Stimulated activated naive CD8-positive, alpha-beta T cell treated with anti-CD3 and anti-CD28 coated beads, Interleukin-15, Interleukin-2, amounts not matched to agents 100 ng/mL and 50 ng/mL, for 24 hours (primary cell): Measurements from ENCODE around the gene BEGAIN.

Experiments used
- H3K27ac Mint-ChIP-seq: one replicate; pipeline ENCODE4 v1.8.0; 2021; ENCODE audit warnings: mild to moderate bottlenecking, mixed read lengths
- H3K27me3 Mint-ChIP-seq: one replicate; pipeline ENCODE4 v1.8.0; 2021; ENCODE audit warnings: mixed read lengths
- H3K36me3 Mint-ChIP-seq: one replicate; pipeline ENCODE4 v1.8.0; 2021; ENCODE audit warnings: low read depth, mixed read lengths
- H3K4me1 Mint-ChIP-seq: one replicate; pipeline ENCODE4 v1.8.0; 2021; ENCODE audit warnings: low read depth, mixed read lengths
- H3K4me3 Mint-ChIP-seq: one replicate; pipeline ENCODE4 v1.8.0; 2021; ENCODE audit warnings: mild to moderate bottlenecking, mixed read lengths
- H3K9me3 Mint-ChIP-seq: one replicate; pipeline ENCODE4 v1.8.0; 2021; ENCODE audit warnings: mixed read lengths

BEGAIN gene

GRCh38 chr14:100504372-100505078 lies 82.7 kb downstream of the BEGAIN start:
- peaks cover 7% of the 10 kb centered on the region for H3K4me1 Mint-ChIP-seq
- H3K36me3 Mint-ChIP-seq: peaks cover 19% of the 10 kb centered on the region
- no peaks in the 10 kb centered on the region for H3K27me3 Mint-ChIP-seq
- H3K4me3 Mint-ChIP-seq: no peak overlapping the region
- peaks cover 6% of the 10 kb centered on the region for H3K9me3 Mint-ChIP-seq
- no peak overlapping the region for H3K27ac Mint-ChIP-seq

GRCh38 chr14:100503251-100503650 lies 84.0 kb downstream of the BEGAIN start:
- H3K4me1 Mint-ChIP-seq: peaks cover 7% of the 10 kb centered on the region
- no peak overlapping the region for H3K4me3 Mint-ChIP-seq
- no peak overlapping the region for H3K27ac Mint-ChIP-seq
- H3K27me3 Mint-ChIP-seq: no peaks in the 10 kb centered on the region
- H3K9me3 Mint-ChIP-seq: peaks cover 6% of the 10 kb centered on the region
- H3K36me3 Mint-ChIP-seq: peaks cover 19% of the 10 kb centered on the region

- Mint-ChIP-seq H3K27ac (no peak overlapping the region), H3K4me1 (peaks cover 4% of the 10 kb centered on the region), H3K36me3 (peaks cover 19% of the 10 kb centered on the region), H3K4me3 (no peak overlapping the region), H3K9me3 (peaks cover 6% of the 10 kb centered on the region), H3K27me3 (no peaks in the 10 kb centered on the region)
Measured at GRCh38 chr14:100502622-100503220, 84.5 kb downstream of the BEGAIN start.

- Mint-ChIP-seq H3K4me3 (no peak overlapping the region), H3K4me1 (no peaks in the 10 kb centered on the region), H3K27ac (no peak overlapping the region)
Measured at GRCh38 chr14:100500128-100500527, 87.1 kb downstream of the BEGAIN start.

GRCh38 chr14:100498068-100498467 lies 89.1 kb downstream of the BEGAIN start:
- Mint-ChIP-seq H3K27ac (no peak overlapping the region), H3K36me3 (no peaks in the 10 kb centered on the region), H3K4me1 (no peaks in the 10 kb centered on the region), H3K27me3 (no peaks in the 10 kb centered on the region), H3K4me3 (no peak overlapping the region), H3K9me3 (no peaks in the 10 kb centered on the region)

More at GRCh38 chr14:100500128-100500527, 87.1 kb downstream of the BEGAIN start:
- H3K36me3 Mint-ChIP-seq: peaks cover 10% of the 10 kb centered on the region
- no peaks in the 10 kb centered on the region for H3K27me3 Mint-ChIP-seq
- peaks cover 6% of the 10 kb centered on the region for H3K9me3 Mint-ChIP-seq

- Mint-ChIP-seq H3K27me3 (no peaks in the 10 kb centered on the region), H3K4me3 (no peak overlapping the region), H3K9me3 (no peaks in the 10 kb centered on the region), H3K36me3 (no peaks in the 10 kb centered on the region), H3K4me1 (no peaks in the 10 kb centered on the region), H3K27ac (no peak overlapping the region)
Measured at GRCh38 chr14:100495917-100496316, 91.3 kb downstream of the BEGAIN start.

- Mint-ChIP-seq H3K27ac (no peak overlapping the region), H3K27me3 (no peaks in the 10 kb centered on the region), H3K4me1 (no peaks in the 10 kb centered on the region), H3K9me3 (no peaks in the 10 kb centered on the region), H3K36me3 (no peaks in the 10 kb centered on the region), H3K4me3 (no peak overlapping the region)
Measured at GRCh38 chr14:100494645-100495044, 92.6 kb downstream of the BEGAIN start.

- H3K27me3 Mint-ChIP-seq: no peaks in the 10 kb centered on the region
- H3K4me3 Mint-ChIP-seq: no peak overlapping the region
- peaks cover 6% of the 10 kb centered on the region for H3K36me3 Mint-ChIP-seq
- peaks cover 21% of the 10 kb centered on the region for H3K4me1 Mint-ChIP-seq
- no peaks in the 10 kb centered on the region for H3K9me3 Mint-ChIP-seq
- H3K27ac Mint-ChIP-seq: no peak overlapping the region
Measured at GRCh38 chr14:100490252-100490651, 97.0 kb downstream of the BEGAIN start.

GRCh38 chr14:100488057-100488456 lies 99.2 kb downstream of the BEGAIN start:
- Mint-ChIP-seq H3K9me3 (no peaks in the 10 kb centered on the region), H3K27ac (no peak overlapping the region), H3K4me3 (no peak overlapping the region), H3K4me1 (peaks cover 21% of the 10 kb centered on the region), H3K27me3 (no peaks in the 10 kb centered on the region), H3K36me3 (peaks cover 14% of the 10 kb centered on the region)

GRCh38 chr14:100487304-100487703 lies 99.9 kb downstream of the BEGAIN start:
- H3K27me3 Mint-ChIP-seq: no peaks in the 10 kb centered on the region
- H3K9me3 Mint-ChIP-seq: no peaks in the 10 kb centered on the region
- peaks cover 14% of the 10 kb centered on the region for H3K36me3 Mint-ChIP-seq
- H3K4me3 Mint-ChIP-seq: no peak overlapping the region
- no peak overlapping the region for H3K27ac Mint-ChIP-seq
- peaks cover 21% of the 10 kb centered on the region for H3K4me1 Mint-ChIP-seq
